ENCODE data around the gene SLC27A4.
"Not testable (repeated sequence)": the region's sequence is repeated elsewhere in the genome, so short reads cannot be mapped to it uniquely, and the experiment has no call there.

The SLC27A4 gene

DNA sequence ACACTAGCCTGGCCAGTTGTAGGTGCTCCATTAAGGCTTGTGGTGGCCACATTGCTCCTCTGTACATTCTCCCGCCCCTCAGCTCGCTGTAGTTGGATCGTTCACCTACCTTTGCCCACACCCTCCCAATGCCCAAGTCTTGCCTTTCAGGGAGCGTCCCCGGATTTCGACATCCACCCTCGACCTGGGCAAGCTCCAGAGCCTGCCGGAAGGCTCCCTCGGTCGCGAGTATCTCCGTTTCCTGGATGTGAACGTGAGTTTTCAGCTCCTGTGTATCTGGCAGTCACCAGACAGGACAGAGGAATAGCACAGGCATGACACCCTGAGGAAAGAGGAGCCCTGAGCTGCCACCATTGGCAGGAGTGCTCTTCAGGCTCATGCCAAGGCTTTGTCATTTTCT lies 14.7 kb upstream of the SLC27A4 start:
- DNase-seq, result no peak

DNA sequence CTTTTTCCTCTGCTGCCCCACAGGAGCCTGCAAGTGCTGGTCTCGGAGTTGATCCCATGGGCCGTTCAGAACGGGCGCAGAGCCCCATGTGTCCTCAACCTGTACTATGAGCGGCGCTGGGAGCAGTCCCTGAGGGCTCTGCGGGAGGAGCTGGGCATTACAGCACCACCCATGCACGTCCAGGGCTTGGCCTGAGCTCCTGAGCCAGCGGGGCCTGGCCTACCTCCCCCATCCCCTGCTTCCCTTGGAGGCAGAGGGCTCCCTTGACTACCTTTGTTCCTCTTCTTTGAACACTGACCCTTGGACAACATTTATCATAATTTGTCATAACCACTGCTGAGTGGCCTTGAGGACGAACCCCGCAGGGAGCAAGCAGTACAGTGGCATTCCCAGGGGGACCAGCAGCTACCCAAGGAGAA lies 6.9 kb upstream of the SLC27A4 start:
- DNase-seq, result no peak

- no peak for DNase-seq
These were observed 5.2 kb upstream of the SLC27A4 start for GRCh38 chr9:128335161-128335560.

- DNase-seq, result no peak
These were observed 4.4 kb upstream of the SLC27A4 start for GRCh38 chr9:128335914-128336313.

- no peak for DNase-seq
These were observed 2.4 kb upstream of the SLC27A4 start for GRCh38 chr9:128337936-128338335.

- not testable (repeated sequence) for DNase-seq
These were observed 1.3 kb upstream of the SLC27A4 start for GRCh38 chr9:128338852-128339614.

GRCh38 chr9:128340691-128341434 lies 536 bp downstream of the SLC27A4 start:
- DNase-seq, result no peak

GRCh38 chr9:128341435-128341849 lies 1.1 kb downstream of the SLC27A4 start:
- DNase-seq, result no peak

DNA sequence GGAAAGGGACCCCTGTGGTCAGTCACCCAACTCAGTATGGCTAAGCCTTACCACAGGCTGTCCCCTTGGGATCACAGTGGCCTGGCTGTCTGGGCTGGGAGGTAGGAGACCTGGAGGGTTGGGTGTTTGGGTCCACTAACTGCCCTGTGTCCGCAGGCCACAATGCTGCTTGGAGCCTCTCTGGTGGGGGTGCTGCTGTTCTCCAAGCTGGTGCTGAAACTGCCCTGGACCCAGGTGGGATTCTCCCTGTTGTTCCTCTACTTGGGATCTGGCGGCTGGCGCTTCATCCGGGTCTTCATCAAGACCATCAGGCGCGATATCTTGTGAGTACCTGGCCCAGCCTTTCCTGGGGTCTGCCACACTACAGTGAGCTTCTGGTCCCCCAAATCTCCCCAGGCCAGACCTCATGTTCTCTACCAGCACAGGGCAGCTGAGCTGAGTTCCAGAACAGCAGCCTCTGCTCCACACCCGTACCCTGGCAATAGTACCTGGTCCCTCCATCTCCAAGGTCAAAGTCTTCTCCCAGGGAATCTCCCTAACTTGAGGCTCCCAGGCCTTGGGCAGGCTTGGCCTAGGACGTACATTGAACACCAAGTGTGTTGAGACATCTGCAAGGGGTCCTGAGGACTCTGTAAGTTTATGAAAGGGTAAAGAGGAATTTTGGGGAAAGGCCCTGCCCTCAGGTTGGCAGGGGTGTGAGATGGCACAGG lies 2.8 kb downstream of the SLC27A4 start:
- no peak for DNase-seq

DNA sequence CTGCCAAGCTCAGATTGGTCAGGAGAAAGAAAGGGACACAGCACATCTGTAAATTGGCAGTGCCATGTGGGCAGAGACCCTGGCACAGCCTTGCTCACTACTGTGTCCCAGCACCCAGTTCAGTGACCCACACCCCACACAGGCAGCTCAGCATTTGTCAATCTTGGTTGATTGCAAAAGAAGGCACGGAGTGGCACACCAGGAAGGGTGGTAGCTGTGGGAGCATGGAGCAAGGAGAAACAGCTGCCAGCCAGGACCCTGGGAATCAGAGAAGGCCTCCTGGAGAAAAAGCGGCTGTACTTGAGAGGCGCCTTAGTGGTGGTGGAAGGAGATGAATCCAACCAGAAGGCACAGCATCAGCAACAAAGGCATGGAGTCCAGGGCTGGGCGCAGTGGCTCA lies 3.5 kb downstream of the SLC27A4 start:
- no peak for DNase-seq

DNA sequence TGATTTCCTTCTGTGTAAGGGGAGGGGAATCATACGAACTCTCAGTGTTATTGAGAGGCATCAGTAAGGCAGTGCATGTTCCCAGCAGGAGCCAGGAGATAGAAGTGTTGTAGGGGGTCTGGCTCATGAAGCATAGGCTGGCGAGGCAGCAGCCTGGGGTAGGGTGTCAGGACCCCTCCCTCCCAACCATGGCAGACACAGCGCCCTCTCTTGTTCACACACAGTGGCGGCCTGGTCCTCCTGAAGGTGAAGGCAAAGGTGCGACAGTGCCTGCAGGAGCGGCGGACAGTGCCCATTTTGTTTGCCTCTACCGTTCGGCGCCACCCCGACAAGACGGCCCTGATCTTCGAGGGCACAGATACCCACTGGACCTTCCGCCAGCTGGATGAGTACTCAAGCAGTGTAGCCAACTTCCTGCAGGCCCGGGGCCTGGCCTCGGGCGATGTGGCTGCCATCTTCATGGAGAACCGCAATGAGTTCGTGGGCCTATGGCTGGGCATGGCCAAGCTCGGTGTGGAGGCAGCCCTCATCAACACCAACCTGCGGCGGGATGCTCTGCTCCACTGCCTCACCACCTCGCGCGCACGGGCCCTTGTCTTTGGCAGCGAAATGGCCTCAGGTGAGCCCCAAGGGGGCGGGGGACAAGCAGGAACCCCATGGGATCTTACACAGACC lies 4.7 kb downstream of the SLC27A4 start:
- no peak for DNase-seq

GRCh38 chr9:128349125-128349524 lies 8.8 kb downstream of the SLC27A4 start:
- DNase-seq, result no peak

DNA sequence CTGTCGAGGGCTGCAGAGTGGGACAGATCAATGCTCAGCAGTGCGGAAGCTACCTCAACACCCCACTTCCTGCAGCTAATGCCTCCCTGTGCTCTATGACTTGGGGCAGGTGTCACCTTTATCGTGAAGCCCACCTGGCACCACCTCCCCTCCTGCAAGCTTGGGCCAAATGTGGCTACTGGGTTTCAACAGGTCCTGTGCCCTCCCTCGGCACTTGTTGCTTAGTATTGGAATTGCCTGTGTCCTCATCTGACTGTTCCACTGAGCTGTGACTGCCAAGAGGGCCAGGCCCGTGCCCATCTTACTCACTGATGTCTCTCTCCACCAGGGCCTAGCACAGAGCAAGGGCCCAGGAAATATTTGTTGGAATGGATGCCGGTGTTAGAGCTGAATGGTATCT lies 9.4 kb downstream of the SLC27A4 start:
- no peak for DNase-seq

DNA sequence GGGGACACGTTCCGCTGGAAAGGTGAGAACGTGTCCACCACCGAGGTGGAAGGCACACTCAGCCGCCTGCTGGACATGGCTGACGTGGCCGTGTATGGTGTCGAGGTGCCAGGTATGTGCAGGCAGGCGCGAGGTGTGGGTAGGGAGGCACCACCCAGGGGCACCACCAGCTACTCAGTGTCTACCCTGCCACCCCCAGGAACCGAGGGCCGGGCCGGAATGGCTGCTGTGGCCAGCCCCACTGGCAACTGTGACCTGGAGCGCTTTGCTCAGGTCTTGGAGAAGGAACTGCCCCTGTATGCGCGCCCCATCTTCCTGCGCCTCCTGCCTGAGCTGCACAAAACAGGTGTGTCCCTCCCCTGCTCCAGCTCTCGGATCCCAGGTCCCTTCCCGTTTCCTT lies 15.1 kb downstream of the SLC27A4 start:
- no peak for DNase-seq

- no peak for DNase-seq
These were observed 17.8 kb downstream of the SLC27A4 start for GRCh38 chr9:128358090-128358489.

DNA sequence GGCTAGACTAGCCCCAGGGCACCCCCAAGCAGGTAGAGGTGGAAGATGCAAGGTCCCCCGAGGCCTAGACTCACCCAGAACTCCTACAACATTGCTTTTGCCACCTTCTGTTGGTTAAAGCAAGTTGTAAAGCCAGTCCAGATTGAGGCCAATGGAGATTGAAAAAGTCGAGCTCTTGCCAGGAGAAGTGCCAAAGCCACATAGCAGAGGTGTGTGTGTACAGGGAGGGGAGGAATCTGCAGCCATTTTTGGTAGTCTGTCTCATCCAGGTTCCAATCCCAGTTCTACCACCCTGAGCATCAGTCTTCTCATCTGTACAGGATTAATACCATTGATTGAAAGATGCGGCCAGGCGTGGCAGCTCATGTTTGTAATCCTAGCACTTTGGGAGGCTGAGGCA lies 18.5 kb downstream of the SLC27A4 start:
- no peak for DNase-seq

- no peak for DNase-seq
These were observed 20.5 kb downstream of the SLC27A4 start for GRCh38 chr9:128360826-128361225.

DNA sequence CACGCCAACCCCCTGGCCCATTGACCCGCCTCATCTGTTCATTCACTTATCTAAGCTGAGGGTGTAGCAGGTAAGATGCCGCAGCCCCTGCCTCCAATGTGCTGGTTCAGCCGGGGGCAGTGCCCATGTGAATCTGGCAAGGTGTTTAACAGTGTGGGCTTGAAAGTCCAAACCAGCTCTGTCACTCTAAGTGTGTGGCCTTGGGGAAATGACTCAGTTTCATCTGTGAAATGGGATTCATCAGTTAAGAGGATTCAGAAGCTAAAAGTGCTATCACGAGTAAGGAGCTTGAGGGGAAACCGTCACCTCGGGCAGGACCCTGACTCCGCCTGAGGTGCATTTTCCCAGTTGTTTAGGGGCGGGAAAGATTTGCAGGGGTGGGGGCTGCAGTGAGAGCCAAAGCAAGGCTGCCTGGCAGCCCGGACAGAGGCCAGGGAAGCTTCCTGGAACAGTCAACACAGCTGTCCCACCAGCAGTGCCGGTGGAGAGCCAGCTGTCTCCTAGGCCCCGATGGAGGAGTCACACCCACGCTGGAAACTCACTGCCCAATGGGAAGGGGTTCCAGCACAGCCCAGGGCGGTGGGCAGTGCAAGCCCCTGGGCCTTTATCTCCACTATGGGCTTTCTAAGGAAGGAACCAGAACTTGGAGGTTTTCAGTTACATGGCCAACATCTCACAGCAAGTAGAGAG lies 21.1 kb downstream of the SLC27A4 start:
- DNase-seq, result no peak

DNA sequence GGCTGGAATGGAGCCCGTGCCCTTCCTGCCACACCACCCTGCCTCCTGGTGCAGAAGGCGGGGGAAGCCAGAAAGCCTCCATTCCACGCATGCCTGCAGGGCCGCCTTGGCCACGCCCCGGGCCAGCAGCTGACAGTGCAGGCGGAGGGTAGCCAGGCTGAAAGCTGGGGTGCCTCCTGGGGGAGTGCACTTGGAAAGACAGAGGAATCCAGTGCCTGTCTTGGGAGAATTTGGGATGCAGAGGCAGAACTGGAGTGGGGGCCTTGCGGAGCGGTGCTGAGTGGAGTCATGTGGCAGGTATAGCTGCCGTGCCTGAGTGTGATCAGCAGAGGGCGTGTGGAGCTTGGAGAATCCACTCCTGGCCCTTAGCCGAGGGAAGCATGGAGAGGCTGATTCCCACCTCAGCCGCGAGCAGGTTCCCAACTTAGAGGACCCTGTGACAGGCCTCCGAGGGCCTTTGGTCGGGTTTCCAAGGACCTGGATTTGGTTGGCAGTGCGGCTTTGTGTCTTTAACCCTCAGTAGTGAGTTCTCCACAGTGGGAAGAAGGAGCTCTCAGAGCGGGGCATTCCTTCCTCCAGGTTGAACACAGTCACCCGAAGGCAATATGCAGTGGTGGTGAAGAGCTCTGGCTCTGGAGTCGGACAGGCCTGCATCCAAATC lies 21.8 kb downstream of the SLC27A4 start:
- no peak for DNase-seq

- no peak for DNase-seq
These were observed 22.4 kb downstream of the SLC27A4 start for GRCh38 chr9:128362774-128363173.

DNA sequence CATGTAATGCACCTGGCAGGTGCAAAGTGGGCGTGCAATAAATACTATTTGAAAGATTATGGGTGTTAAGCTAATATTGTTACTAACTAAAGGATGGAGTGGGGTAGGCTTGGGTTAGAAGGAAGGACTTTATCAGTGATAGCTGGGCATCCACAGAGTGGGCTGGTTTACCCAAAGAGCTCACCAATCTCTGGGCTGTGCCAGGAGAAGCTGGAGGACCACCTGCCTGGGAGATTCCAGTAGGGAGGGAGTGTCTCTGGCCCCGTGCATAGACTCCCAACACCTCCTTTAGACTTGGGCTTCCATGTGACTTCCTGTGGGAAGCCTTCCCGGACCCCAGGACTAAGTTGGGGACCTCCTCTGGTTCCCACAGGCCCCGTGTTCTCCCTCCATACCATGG lies 25.2 kb downstream of the SLC27A4 start:
- DNase-seq, result no peak
